Femur (tissue), 1 donor: ENCODE data around the gene SLC1A3.
A peak's percentile ranks its signal among the peaks of the same experiment; 100 is the strongest.

Experiments
- DNase-seq: peaks from one replicate; pipeline ENCODE4 v3.0.0-alpha.2; 2017

SLC1A3 gene

GRCh38 chr5:36658038-36658756 is 51.8 kb downstream of the SLC1A3 start:
- no peak for DNase-seq

GRCh38 chr5:36659411-36659810 is 53.0 kb downstream of the SLC1A3 start:
- no peak for DNase-seq

GRCh38 chr5:36660397-36661049 is 54.1 kb downstream of the SLC1A3 start:
- DNase-seq = no peak

DNA sequence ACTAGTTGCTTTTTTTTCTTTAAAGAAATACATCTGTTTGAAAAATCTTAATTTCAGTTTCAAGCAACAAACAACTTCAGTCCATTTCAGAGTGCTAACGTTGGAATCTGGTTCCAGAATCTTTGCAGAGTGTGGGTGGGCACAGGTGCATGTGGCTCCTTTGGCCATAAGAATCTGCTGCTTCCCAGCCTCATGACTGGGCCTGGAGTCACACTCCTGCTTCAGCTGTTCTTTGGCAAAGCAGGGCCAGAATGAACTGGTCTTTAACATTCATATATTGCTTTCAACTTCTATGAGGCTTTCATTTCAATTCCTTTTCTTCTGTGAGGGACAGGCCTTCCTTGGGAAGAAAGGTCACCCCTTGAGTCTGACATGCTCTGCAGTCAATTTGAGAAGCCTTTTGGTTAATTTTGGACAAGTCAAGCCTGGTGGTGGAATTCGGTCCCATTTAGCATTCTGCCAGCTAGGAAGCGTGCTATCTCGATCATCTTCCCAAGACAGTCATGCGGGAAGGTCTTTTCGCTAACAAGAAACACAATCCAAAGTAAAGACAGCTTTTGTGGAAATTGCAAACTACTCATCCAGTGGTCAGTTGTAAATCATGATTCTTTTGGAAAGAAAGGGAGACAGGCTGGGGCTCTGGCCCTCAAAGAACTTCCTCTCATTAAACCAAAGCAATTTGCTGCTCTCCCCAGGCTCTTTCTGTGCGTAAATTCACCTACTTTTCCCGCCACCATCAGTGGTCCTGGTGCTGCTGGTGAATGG is 55.2 kb downstream of the SLC1A3 start:
- no peak for DNase-seq

DNA sequence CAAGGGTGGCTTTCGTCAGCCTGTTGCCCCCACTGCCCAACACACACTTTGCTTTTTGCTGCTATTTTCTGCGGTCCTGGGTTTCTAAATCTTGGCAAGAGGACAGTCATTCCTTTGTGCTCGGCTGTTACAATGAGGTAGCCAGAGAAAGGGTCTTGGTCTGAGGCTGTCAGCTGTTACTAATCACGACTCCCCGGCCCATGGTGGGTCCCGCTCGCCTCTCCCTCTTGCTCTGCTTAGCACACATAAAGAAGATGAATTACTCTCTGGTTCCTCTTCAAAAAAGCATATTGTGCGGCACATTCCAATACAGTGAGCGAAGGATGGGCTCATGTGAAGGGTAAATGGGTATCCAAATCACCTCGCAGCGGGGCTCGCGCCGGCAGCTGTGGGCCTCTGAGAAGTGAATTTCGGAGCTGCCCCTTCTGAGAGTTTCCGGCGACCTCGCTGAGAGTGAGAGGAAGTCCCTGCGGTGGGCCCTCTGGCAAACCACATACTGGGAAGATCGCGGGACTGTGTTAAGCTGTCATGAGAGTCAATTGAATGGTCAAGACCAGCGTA is 56.0 kb downstream of the SLC1A3 start:
- DNase-seq = peak; percentile 43

DNA sequence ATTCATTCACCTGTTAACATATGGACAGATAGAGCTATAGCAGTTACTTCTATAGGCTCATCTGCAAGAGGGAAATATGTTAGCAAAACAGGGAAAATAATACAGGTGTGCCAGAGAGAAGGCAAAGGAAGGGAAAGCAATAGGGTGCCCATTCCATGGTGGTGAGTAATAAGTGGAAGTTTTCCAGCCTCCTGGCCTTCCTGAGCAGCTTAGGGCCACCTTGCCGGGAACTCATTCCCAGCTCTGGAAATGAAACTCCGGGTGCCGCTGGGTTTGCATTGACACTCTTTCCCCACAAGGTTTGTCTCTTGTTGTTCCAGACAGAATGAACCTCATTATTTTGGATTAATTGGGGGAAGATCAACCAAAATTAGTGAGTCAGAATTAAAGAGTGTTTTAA is 58.4 kb downstream of the SLC1A3 start:
- DNase-seq = no peak

DNA sequence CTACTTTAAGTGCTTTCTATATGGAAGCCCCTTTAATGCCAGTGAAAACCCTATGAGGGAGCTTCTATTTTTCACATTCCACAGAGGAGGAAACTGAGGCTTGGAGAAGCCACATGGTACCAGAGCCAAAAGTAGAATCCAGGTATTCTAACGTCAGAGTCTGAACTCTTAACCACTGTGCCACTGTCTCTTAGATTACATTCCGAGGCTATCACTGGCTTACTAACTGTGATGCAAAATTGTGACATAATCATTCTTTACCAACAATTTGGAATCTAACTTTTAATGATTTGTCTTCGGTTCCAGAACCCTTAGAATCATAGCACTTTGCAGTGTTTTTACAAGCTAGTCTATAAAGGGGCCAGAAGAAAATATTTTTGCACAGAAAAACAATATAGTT is 59.2 kb downstream of the SLC1A3 start:
- no peak for DNase-seq

GRCh38 chr5:36666274-36666673 is 59.9 kb downstream of the SLC1A3 start:
- no peak for DNase-seq

DNA sequence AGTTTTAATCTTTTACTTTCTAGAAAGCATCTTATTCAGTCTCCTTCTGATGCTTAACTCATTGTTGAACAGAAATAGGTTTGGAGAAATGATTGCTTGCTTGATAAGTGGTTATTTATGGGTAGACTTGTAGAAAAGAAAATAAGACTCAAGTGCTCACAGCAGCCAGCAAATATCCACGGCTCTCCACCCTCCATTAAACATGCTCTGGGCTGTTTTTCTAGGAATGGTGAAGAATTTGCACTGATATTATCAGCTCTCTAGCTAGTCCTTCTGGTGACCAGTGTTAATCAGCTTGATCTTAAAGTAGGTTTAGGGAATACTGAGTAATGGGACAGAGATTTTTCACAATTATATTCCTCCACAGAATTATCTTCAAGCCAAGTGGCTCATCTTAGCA is 60.6 kb downstream of the SLC1A3 start:
- no peak for DNase-seq

- no peak for DNase-seq
Observed at GRCh38 chr5:36667824-36668223, 61.4 kb downstream of the SLC1A3 start.

DNA sequence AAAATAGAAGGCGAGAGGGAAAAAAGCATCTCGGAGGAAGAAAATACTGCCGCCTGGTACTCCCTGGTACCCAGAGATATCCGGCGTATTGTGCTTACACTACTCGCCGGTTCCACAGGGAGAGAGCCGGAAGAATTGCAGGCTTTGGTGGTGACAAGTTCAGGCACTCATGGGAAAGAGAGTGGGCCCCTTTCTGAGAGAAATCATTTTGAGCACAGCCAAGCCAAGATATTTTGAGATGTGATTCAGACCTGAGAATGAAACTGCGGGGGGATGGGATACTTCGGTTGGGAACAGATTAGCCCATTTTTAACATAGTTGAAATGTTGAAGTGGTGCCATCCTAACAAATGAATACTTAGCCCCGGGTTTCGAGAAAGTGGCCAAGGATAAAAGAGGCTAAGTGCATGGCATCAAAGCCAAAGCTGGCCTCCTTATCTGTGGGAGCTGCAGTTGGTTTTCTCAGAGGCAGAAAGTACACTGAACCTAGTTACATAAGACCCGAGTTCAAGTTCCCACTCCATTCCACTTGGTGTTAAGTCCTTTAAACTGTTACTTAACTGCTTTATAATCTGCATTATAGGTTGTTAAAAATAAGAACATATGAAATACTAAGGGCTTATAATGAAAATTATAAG is 62.7 kb downstream of the SLC1A3 start:
- no peak for DNase-seq

DNA sequence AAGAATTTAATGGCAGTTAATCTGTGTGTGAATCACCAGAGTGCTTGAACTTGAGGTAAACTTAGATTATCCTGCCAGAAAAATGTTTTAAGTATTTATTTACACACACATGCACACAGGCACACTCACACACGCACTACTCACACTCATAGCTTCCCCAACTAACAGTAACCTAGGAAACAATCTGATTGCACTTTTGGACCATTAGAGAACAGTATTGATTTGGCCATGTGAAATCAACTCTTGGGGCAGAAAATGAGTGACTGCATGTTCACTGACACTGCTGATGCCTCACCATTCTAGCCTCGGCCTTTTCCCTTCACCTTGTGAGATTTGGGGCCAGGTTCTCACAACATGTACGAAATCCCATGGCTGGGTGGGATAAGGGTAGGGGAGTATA is 64.1 kb downstream of the SLC1A3 start:
- no peak for DNase-seq

DNA sequence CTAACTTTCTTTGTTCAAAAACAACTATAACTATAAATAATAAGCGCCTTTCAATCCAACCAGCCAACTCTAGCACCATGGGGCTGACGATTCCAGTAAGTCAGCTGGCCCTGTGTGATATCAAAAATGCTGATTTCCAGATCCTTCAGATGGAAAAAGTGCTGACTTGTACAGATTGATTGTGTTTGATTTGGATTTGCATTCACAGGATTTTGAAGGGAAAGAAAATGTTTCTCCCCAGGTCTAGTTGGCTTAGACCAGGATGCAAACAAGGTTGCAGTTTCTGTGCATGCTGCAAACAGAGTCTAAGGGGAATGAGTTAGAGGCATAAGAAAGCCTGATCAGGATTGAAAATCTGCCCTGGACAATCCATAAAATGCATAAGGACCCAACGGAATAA is 68.9 kb downstream of the SLC1A3 start:
- DNase-seq = peak; percentile 50

DNA sequence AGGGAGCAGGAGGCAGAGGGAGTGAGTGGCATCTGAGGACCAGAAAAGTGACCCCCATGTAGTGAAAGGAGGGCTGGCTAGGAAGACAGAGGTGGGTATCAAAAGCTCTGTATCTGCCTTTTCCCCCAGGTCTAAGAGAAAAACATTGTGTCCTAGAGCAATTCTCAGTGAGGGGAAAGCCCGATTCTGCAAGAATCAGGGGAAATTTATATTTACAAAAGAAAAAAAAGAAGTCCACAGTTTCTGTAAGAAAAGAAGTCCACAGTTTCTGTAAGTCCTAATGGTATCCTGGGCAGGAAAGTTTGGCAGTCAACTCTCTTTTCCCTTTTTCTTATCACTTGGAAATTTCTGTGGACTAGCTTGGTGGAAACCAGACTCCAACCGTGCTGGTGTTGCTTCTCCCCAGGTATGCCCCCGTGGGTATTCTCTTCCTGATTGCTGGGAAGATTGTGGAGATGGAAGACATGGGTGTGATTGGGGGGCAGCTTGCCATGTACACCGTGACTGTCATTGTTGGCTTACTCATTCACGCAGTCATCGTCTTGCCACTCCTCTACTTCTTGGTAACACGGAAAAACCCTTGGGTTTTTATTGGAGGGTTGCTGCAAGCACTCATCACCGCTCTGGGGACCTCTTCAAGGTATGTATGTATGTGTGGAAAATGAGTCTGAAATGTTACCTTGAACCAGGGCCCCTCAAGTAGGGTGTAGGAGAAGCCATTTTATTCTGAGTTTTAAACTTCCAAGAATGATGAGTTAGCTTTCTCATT is 73.0 kb downstream of the SLC1A3 start:
- no peak for DNase-seq

- no peak for DNase-seq
Observed at GRCh38 chr5:36680066-36680465, 73.7 kb downstream of the SLC1A3 start.

DNA sequence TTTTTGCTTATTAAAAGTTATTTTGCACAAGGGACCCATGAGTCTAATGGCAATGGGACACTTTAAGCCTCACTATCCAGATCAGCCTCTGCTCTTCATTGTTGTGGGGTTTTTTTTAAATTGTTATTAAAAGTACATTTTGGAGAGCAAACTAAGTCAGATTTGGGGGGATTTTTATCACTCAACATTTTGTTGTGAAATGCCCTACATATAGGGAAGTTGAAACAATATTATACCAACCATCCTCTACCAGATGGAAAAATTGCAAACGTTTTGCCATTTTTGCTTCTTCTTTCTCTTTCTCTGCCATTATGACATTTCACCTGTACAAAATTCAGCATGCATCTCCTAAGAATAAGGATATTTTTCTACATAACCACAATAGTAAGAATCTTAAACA is 75.3 kb downstream of the SLC1A3 start:
- no peak for DNase-seq

- no peak for DNase-seq
Observed at GRCh38 chr5:36682499-36682898, 76.1 kb downstream of the SLC1A3 start.

- DNase-seq = peak; percentile 65
Observed at GRCh38 chr5:36683821-36684434, 77.5 kb downstream of the SLC1A3 start.

DNA sequence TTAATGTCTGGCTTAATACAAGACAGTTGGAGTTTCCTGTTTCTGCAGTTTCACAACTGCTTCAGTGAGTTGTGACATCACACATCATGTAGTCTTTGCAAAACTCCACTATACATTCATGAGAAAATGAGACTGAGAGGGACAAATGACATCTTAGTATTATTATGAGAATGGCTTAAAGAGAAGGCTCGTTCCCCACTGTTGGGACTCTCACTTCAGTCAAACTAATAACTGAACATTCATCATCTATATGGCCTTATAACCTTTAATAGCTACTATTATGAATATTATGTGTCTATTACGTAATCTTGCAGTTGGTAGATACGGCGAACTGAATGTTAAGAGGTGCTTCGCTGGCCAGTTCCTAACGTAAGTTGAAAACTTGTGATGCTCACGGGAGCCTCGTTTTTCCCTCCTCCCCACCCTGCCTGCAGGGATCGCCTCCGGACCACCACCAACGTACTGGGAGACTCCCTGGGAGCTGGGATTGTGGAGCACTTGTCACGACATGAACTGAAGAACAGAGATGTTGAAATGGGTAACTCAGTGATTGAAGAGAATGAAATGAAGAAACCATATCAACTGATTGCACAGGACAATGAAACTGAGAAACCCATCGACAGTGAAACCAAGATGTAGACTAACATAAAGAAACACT is 79.4 kb downstream of the SLC1A3 start:
- no peak for DNase-seq

GRCh38 chr5:36686881-36687280 is 80.5 kb downstream of the SLC1A3 start:
- no peak for DNase-seq

- no peak for DNase-seq
Observed at GRCh38 chr5:36688722-36689121, 82.3 kb downstream of the SLC1A3 start.
